Endometrium (tissue), 2 donors: Measurements from ENCODE around the gene PRSS21.

Experiments used
- FAIRE-seq: peaks from 2 replicates; lab custom pipeline; 2012; peaks lifted over from hg19 to GRCh38; lab: Jason Lieb, UNC
- donor health status: control.
- donor health status: control.

The PRSS21 gene

GRCh38 chr16:2779978-2780898, 36.8 kb upstream of the PRSS21 start:
- no peak for FAIRE-seq

DNA sequence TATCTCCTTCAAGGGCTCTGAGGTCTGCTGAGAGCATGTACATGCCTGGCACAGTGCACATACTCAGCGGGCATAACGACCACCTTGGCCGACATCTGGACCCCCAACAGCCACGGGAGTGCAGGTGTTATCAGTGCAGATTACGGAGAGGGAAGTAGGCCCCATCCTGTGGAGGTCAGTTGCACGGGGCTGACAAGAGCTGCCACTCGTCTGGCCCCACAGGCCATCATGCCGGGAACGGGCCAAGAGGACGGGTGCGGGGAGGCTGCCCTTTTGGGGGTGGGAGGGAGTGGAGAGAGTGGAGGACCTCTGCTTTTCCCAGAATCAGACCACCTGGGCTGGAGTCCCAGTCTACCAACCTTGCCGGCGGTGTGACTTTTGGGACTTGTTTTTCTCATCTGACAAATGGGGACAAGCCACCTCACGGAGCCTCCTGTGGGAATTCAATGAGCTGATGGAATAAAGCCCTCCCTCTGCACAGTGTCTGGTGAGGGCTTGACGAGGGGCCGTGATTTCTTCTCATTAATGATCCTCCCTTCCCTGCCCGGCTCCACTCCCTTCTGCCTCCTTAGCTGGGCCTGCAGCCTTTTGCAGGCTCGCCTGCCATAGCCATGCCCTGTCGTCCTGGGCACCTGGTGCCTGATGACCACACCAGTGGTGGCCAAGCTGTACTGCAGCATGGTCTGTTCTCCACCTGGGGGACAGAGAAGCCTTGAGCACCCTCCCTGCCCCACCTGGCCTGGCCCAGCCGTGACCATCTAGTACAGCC, 34.3 kb upstream of the PRSS21 start:
- FAIRE-seq: no peak

DNA sequence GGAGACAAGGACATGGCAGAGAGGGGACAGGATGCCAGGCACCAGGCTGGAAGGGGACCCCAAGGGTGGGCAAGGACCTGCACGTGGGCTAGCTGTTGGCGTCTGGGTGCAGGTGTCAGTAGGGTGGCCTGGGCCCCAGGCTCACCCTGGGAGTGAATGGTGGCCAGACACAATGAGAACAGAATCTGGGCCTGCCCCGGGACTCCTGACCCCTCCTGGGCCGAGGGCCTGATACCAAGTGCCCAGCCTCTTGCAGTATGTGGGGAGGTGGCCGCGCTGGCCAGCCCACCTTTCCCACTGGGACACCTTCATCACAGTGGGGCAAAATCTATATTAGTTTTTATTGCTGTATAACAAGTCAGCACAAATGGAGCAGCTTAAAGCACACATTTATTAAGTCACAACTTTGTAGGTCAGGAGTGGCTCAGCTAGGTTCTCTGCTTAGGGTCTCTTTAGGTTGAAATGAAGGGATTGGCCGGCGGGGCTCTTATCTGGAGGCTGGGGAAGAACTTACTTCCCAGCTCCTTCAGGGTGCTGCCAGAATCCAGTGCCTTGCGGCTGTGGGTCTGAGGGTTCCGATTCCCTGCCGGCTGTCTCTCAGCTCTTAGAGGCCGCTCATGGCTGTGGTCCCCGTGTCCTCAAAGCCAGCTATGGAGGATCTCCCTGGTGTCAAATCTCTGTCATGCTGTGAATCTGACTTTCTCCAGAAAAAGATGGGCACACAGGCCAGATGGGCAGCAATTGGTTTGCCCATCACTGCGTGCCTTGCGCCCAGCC, 33.3 kb upstream of the PRSS21 start:
- no peak for FAIRE-seq

GRCh38 chr16:2784358-2785100, 32.5 kb upstream of the PRSS21 start:
- no peak for FAIRE-seq

GRCh38 chr16:2785101-2785991, 31.7 kb upstream of the PRSS21 start:
- FAIRE-seq: no peak

GRCh38 chr16:2786061-2786825, 30.8 kb upstream of the PRSS21 start:
- FAIRE-seq: no peak

GRCh38 chr16:2786826-2787151, 30.2 kb upstream of the PRSS21 start:
- no peak for FAIRE-seq

GRCh38 chr16:2787406-2787805, 29.6 kb upstream of the PRSS21 start, which contains the start of gene PRSS33:
Gene PRSS33 (minus strand): TSS chr16:2787560. CDS start chr16:2786547, 1,013 bp downstream.
- no peak for FAIRE-seq

- FAIRE-seq: no peak
Observed at GRCh38 chr16:2787961-2788360, 29.1 kb upstream of the PRSS21 start.

- FAIRE-seq: no peak
Observed at GRCh38 chr16:2790631-2791030, 26.4 kb upstream of the PRSS21 start.

GRCh38 chr16:2791174-2791573, 25.9 kb upstream of the PRSS21 start:
- no peak for FAIRE-seq

GRCh38 chr16:2792940-2793339, 24.1 kb upstream of the PRSS21 start:
- FAIRE-seq: no peak

GRCh38 chr16:2795395-2796143, 21.5 kb upstream of the PRSS21 start:
- FAIRE-seq: no peak

DNA sequence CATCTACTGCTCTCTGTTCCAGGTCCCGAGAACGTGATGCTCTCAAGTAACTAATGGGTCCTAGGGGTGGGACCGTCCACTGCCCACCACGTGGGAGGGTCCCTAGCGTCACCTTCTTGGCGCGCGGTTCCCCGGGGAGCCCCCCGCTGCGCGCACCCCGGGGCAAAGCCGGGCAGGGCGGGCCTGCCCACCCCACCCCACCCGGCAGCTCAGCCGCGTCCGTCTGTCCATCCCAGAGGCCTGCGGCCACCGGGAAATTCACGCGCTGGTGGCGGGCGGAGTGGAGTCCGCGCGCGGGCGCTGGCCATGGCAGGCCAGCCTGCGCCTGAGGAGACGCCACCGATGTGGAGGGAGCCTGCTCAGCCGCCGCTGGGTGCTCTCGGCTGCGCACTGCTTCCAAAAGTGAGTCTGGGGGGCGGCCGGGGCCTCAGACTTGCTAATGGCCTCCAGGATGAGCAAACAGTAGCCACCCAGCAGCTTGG, 18.3 kb upstream of the PRSS21 start:
- no peak for FAIRE-seq

DNA sequence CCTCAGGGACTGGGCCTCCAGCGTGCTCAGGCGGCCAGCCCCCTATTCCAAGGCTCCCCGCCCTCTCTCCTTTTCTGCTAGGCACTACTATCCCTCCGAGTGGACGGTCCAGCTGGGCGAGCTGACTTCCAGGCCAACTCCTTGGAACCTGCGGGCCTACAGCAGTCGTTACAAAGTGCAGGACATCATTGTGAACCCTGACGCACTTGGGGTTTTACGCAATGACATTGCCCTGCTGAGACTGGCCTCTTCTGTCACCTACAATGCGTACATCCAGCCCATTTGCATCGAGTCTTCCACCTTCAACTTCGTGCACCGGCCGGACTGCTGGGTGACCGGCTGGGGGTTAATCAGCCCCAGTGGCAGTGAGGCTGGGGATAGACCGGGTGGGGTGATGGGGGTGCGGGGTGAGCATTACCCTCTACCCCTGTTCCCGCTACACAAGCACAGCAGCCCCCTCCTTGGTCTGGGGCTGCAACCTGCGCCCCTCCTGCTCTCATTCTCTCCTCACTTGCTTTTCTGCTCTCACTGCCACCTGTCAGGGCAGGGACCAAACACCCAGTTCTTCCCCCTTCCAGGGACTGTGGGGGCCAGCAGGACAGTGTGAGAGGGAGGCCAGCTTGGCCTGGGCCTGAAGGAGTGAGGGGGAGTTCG, 17.7 kb upstream of the PRSS21 start:
- no peak for FAIRE-seq

GRCh38 chr16:2799859-2800226, 17.2 kb upstream of the PRSS21 start:
- no peak for FAIRE-seq

DNA sequence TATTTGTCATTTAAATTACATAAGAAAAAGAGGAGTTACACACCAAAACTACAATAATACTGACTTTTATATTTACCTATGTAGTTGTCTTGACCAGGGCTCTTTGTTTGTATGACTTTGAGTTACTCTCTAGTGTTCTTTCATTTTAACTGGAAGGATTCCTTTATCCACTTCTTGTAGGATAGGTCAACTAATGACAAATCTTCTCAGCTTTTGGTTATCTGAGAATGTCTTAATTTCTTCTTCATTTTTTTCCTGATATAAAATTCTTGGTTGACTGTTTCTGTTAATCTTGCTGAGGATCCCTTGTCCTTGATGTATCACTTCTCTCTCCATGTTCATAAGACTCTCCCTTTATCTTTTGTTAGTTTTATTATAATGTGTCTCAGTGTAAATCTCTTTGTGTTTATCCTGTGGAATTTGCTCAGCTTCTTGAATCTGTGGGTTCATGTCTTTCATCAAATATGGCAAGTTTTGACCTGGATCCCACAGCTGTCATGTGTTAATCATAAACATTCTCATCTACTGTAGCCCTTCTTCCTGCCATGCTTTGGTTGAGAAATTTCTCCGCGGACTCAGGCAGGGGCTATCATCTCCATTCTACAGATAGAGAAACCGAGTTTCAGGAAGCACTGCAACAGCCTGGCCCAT, 13.4 kb upstream of the PRSS21 start:
- no peak for FAIRE-seq

GRCh38 chr16:2804728-2805127, 12.3 kb upstream of the PRSS21 start:
- no peak for FAIRE-seq
